ENCODE measurements around the gene SLC6A17. TPM values are rescaled to one million over a fixed set of nuclear protein-coding genes. Genes with fewer than 3 reads are reported as not detected.
A peak's percentile ranks its signal among the peaks of the same experiment; 100 is the strongest.

The SLC6A17 gene
- total RNA-seq, 4 donors from 2014 or later, result 5.2 to 18.6 (median 8.0) TPM

DNA sequence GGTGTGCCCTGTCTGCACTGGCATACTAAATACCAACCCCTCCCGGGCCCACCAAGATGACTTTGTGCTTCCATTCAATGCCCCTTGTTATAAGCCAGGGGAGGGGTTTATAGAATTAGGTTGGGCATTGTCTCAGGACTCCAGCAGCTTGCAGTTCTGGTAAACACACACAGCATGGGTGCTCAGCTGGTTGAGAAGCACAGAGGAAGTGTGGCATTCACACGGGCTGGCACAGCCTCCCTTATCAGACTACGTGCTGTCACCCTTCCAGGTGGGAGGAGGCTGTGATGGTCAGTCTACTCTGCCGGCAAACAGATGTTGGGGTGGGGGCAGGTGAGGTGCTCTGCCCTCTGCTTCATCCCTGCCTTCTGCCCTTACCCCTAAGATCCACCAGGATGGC lies 15.0 kb upstream of the SLC6A17 start:
- H3K27ac ChIP-seq, result no peak overlapping the region
- DNase-seq (ENCODE audit: low spot score in 2 of 2), result no peak

GRCh38 chr1:110135666-110136065 lies 14.6 kb upstream of the SLC6A17 start:
- DNase-seq (ENCODE audit: low spot score in 2 of 2), result no peak
- peaks cover 50% of the 10 kb centered on the region for H3K27me3 ChIP-seq
- TF ChIP-seq POLR2A (IDR thresholded peaks at IDR 0.05), result no peak
- TF ChIP-seq POLR2AphosphoS5 (IDR thresholded peaks at IDR 0.05), result no peak
- no peak for TF ChIP-seq EP300 (IDR thresholded peaks at IDR 0.05)
- TF ChIP-seq, protein P1, sequence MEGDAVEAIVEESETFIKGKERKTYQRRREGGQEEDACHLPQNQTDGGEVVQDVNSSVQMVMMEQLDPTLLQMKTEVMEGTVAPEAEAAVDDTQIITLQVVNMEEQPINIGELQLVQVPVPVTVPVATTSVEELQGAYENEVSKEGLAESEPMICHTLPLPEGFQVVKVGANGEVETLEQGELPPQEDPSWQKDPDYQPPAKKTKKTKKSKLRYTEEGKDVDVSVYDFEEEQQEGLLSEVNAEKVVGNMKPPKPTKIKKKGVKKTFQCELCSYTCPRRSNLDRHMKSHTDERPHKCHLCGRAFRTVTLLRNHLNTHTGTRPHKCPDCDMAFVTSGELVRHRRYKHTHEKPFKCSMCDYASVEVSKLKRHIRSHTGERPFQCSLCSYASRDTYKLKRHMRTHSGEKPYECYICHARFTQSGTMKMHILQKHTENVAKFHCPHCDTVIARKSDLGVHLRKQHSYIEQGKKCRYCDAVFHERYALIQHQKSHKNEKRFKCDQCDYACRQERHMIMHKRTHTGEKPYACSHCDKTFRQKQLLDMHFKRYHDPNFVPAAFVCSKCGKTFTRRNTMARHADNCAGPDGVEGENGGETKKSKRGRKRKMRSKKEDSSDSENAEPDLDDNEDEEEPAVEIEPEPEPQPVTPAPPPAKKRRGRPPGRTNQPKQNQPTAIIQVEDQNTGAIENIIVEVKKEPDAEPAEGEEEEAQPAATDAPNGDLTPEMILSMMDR (IDR thresholded peaks at IDR 0.05), result no peak
- no peaks in the 10 kb centered on the region for H3K4me1 ChIP-seq
- H3K9me3 ChIP-seq, result no peaks in the 10 kb centered on the region
- 63% methylated on average over 10 of the region's 10 CpGs for WGBS
- H3K27ac ChIP-seq, result no peak overlapping the region
- no peak overlapping the region for H3K4me3 ChIP-seq
- H3K36me3 ChIP-seq, result no peaks in the 10 kb centered on the region

More for the DNA sequence above, 15.0 kb upstream of the SLC6A17 start:
- TF ChIP-seq, protein P1 (IDR thresholded peaks at IDR 0.05), result no peak
- TF ChIP-seq POLR2A (IDR thresholded peaks at IDR 0.05) (no peak), POLR2AphosphoS5 (IDR thresholded peaks at IDR 0.05) (no peak), EP300 (IDR thresholded peaks at IDR 0.05) (no peak)
- H3K9me3 ChIP-seq, result no peaks in the 10 kb centered on the region
- peaks cover 4% of the 10 kb centered on the region for H3K4me1 ChIP-seq
- H3K36me3 ChIP-seq, result no peaks in the 10 kb centered on the region
- WGBS, result 42% methylated on average over 4 of the region's 4 CpGs
- H3K27me3 ChIP-seq, result peaks cover 50% of the 10 kb centered on the region
- no peak overlapping the region for H3K4me3 ChIP-seq

DNA sequence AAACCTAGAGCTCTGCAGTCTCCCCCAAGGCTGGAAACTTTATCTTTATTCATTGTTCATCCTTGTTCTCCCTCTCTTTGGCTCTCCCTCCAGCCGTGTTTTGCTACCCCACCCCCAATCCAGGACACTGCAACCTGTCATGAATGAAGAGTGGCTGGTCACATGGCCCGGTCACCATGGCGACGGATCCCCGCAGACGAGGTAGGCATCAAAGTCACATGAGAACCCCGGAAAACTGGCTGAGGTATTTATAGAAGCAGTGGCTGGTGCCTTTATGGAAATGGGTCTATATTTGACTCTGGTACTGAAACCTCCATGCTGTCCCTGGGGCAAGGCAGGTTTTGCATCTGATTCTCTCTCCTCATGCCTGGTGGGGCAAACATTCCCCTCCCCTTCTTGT lies 13.4 kb upstream of the SLC6A17 start:
- no peak overlapping the region for H3K4me3 ChIP-seq
- H3K36me3 ChIP-seq, result no peaks in the 10 kb centered on the region
- H3K9me3 ChIP-seq, result no peaks in the 10 kb centered on the region
- no peak for TF ChIP-seq EP300 (IDR thresholded peaks at IDR 0.05)
- TF ChIP-seq POLR2A (IDR thresholded peaks at IDR 0.05), result no peak
- TF ChIP-seq, protein P1 (IDR thresholded peaks at IDR 0.05), result no peak
- no peak for TF ChIP-seq POLR2AphosphoS5 (IDR thresholded peaks at IDR 0.05)
- no peak for DNase-seq (ENCODE audit: low spot score in 2 of 2)
- no peaks in the 10 kb centered on the region for H3K4me1 ChIP-seq
- no peak overlapping the region for H3K27ac ChIP-seq
- 7% methylated on average over 7 of the region's 7 CpGs for WGBS
- H3K27me3 ChIP-seq, result peaks cover 53% of the 10 kb centered on the region

- Histone ChIP-seq H3K4me1 (no peaks in the 10 kb centered on the region), H3K4me3 (no peak overlapping the region), H3K9me3 (no peaks in the 10 kb centered on the region), H3K27me3 (peaks cover 69% of the 10 kb centered on the region), H3K36me3 (no peaks in the 10 kb centered on the region), H3K27ac (no peak overlapping the region)
- no peak for DNase-seq (ENCODE audit: low spot score in 2 of 2)
- TF ChIP-seq EP300 (IDR thresholded peaks at IDR 0.05), result no peak
- TF ChIP-seq POLR2AphosphoS5 (IDR thresholded peaks at IDR 0.05), result no peak
- TF ChIP-seq, protein P1 (IDR thresholded peaks at IDR 0.05), result no peak
- TF ChIP-seq POLR2A (IDR thresholded peaks at IDR 0.05), result no peak
- WGBS, result 61% methylated on average over 3 of the region's 3 CpGs
Observed at GRCh38 chr1:110138956-110139355, 11.3 kb upstream of the SLC6A17 start.

GRCh38 chr1:110144366-110144765 lies 5.9 kb upstream of the SLC6A17 start:
- Histone ChIP-seq H3K36me3 (no peaks in the 10 kb centered on the region), H3K9me3 (no peaks in the 10 kb centered on the region), H3K4me1 (no peaks in the 10 kb centered on the region), H3K4me3 (no peak overlapping the region), H3K27ac (no peak overlapping the region), H3K27me3 (peaks cover 85% of the 10 kb centered on the region)
- TF ChIP-seq EP300 (IDR thresholded peaks at IDR 0.05), result no peak
- 64% methylated on average over 3 of the region's 3 CpGs for WGBS
- peak in 1 of 2 donors; percentile 24 for DNase-seq (ENCODE audit: low spot score in 2 of 2)

DNA sequence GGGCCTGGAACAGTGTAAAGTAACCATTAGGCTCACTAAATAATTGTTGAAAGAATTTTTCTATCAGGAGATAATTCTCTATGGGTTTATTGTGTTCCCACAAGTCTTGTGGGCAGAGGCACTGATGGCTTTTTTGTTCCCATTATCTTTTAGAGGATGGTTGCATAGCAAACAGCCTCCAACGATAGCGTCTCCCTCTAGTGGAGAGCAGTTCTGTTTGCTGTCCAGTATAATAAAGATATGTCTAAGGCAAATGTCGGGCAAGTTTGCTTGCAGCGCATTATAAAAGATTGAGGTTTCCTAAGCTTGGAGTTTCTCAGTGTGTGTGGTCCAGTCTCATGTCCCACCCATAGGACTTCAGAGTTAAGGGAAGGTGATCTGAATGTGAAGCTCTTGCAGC lies 1.3 kb upstream of the SLC6A17 start:
- no peak for DNase-seq (ENCODE audit: low spot score in 2 of 2)
- WGBS, result 48% methylated on average over 4 of the region's 4 CpGs
- no peaks in the 10 kb centered on the region for H3K36me3 ChIP-seq
- H3K27me3 ChIP-seq, result peaks cover 95% of the 10 kb centered on the region
- peaks cover 18% of the 10 kb centered on the region for H3K4me1 ChIP-seq
- H3K4me3 ChIP-seq, result no peak overlapping the region
- no peak overlapping the region for H3K27ac ChIP-seq
- no peaks in the 10 kb centered on the region for H3K9me3 ChIP-seq
- TF ChIP-seq, protein P1 (IDR thresholded peaks at IDR 0.05), result no peak
- TF ChIP-seq EP300 (IDR thresholded peaks at IDR 0.05) (no peak), POLR2A (IDR thresholded peaks at IDR 0.05) (no peak), POLR2AphosphoS5 (IDR thresholded peaks at IDR 0.05) (no peak)
